ENCODE measurements around the gene ARG1. TPM values are rescaled to one million over a fixed set of nuclear protein-coding genes. Genes with fewer than 3 reads are reported as not detected.

The ARG1 gene
- total RNA-seq, 1 experiment from 2014 or later: not detected

- H3K27me3 ChIP-seq (ENCODE audit: control insufficient read depth, insufficient read depth, low read length): no peaks in the 10 kb centered on the region
- H3K36me3 ChIP-seq (ENCODE audit: control insufficient read depth, insufficient read depth, low read length): no peaks in the 10 kb centered on the region
- no peaks in the 10 kb centered on the region for H3K4me1 ChIP-seq (ENCODE audit: control insufficient read depth, insufficient read depth, low read length)
- no peaks in the 10 kb centered on the region for H3K9me3 ChIP-seq (ENCODE audit: control insufficient read depth, insufficient read depth, low read depth, low read length)
- intact Hi-C loops (cut with micrococcal nuclease; ENCODE audit: unreplicated experiment) (no loop called here), in situ Hi-C loops (cut with HindIII; ENCODE audit: low pct_unique_long_range_greater_than_20kb, low sequenced_read_pairs) (no loop called here)
- DNase-seq (ENCODE audit: low read depth, low spot score): no peak
- ATAC-seq: no peak
- TF ChIP-seq TCF7L2 (IDR thresholded peaks at IDR 0.05; ENCODE audit: low read depth, low read length) (no peak), CTCF (IDR thresholded peaks at IDR 0.05) (no peak), SIN3A (IDR thresholded peaks at IDR 0.05; ENCODE audit: borderline replicate concordance, insufficient read depth, low read depth, low read length) (no peak), REST (IDR thresholded peaks at IDR 0.05; ENCODE audit: insufficient read depth in 1 of 2, low read depth in 2 of 2, low read length in 1 of 2) (no peak), POLR2AphosphoS5 (IDR thresholded peaks at IDR 0.05; ENCODE audit: low read depth, low read length) (no peak)
- H3K27ac ChIP-seq (ENCODE audit: low read length): no peak overlapping the region
- CTCF ChIA-PET: no interaction called here
- H3K4me3 ChIP-seq (ENCODE audit: low read depth in 2 of 2, low read length in 2 of 2): no peak overlapping the region
- POLR2A ChIA-PET: no interaction called here
- no TSS peak for BruUV-seq (replicated peaks)
Measured at GRCh38 chr6:131558922-131559321, 14.1 kb upstream of the ARG1 start.

- DNase-seq (ENCODE audit: low read depth, low spot score) (no peak), ATAC-seq (no peak)
- POLR2A ChIA-PET: no interaction called here
- Histone ChIP-seq H3K36me3 (ENCODE audit: control insufficient read depth, insufficient read depth, low read length) (no peaks in the 10 kb centered on the region), H3K4me1 (ENCODE audit: control insufficient read depth, insufficient read depth, low read length) (no peaks in the 10 kb centered on the region), H3K27me3 (ENCODE audit: control insufficient read depth, insufficient read depth, low read length) (no peaks in the 10 kb centered on the region), H3K9me3 (ENCODE audit: control insufficient read depth, insufficient read depth, low read depth, low read length) (no peaks in the 10 kb centered on the region), H3K27ac (ENCODE audit: low read length) (no peak overlapping the region), H3K4me3 (ENCODE audit: low read depth in 2 of 2, low read length in 2 of 2) (no peak overlapping the region)
- TF ChIP-seq REST (IDR thresholded peaks at IDR 0.05; ENCODE audit: insufficient read depth in 1 of 2, low read depth in 2 of 2, low read length in 1 of 2): no peak
- intact Hi-C loops (cut with micrococcal nuclease; ENCODE audit: unreplicated experiment) (no loop called here), in situ Hi-C loops (cut with HindIII; ENCODE audit: low pct_unique_long_range_greater_than_20kb, low sequenced_read_pairs) (no loop called here)
- BruUV-seq (replicated peaks): no TSS peak
- CTCF ChIA-PET: no interaction called here
Measured at GRCh38 chr6:131561925-131562707, 10.9 kb upstream of the ARG1 start.

All from Panc1 (cell line).